HepG2 (cell line): ENCODE measurements around the gene CNTN2. TPM values are rescaled to one million over a fixed set of nuclear protein-coding genes. Genes with fewer than 3 reads are reported as not detected.

ENCODE experiments used
- ATAC-seq: fragments of 200-7000 bp; cut with Tn5 transposase; 3 replicates; pipeline ENCODE4 v1.9.1; 2020; ENCODE audit warnings: mild to moderate bottlenecking, moderate library complexity
- BruUV-seq: library from RNA; stranded (reverse); fragments of 400-500 nt; replicated peaks from 2 replicates; lab custom pipeline; 2021; lab: Mats Ljungman, UMichigan
- CTCF ChIA-PET: fragments of 300-600 bp; formaldehyde crosslinking; extraction: SDS; loops from one replicate; lab custom pipeline; 2021; ENCODE audit warnings: low total read pairs, inconsistent platforms, low intra/inter-chr PET ratio; lab: Yijun Ruan, JAX
- POLR2A ChIA-PET: fragments of 350-600 bp; sonication (Branson Sonifier 250); formaldehyde crosslinking; loops from one replicate; lab custom pipeline; 2020; ENCODE audit warnings: antibody characterized with exemption, inconsistent platforms; lab: Yijun Ruan, JAX
- DNase-seq: peaks from one replicate; pipeline ENCODE4 v3.0.0-alpha.2; 2015; ENCODE audit warnings: low spot score
- FAIRE-seq: peaks from 3 replicates; lab custom pipeline; 2011; peaks lifted over from hg19 to GRCh38; lab: Jason Lieb, UNC
- H2AFZ ChIP-seq: one replicate; pipeline ENCODE4 v1.6.1; 2011; ENCODE audit warnings: low read length, inconsistent platforms
- H3K27ac ChIP-seq: fragments of 300-600 bp; 3 replicates; pipeline ENCODE4 v1.8.0; 2011; ENCODE audit warnings: mixed run types, mild to moderate bottlenecking, mixed read lengths, low read length, inconsistent platforms; ENCODE audit not compliant: insufficient read depth; ENCODE audit errors: extremely low read length
- H3K27me3 ChIP-seq, 2 experiments: fragments of 200-600 bp in 1 of 2; 2 replicates in 1 of 2; 3 replicates in 1 of 2; pipeline versions ENCODE4 v1.6.0 to v1.8.0; 2011; ENCODE audit warnings: low read length in 2 of 2, mild to moderate bottlenecking in 2 of 2, moderate library complexity in 2 of 2, inconsistent platforms in 1 of 2; ENCODE audit not compliant: insufficient read depth in 2 of 2, control insufficient read depth in 1 of 2
- H3K36me3 ChIP-seq, 2 experiments: fragments of 200-600 bp in 1 of 2; replicated peaks in 1 of 2; 2 replicates in 1 of 2; 3 replicates in 1 of 2; pipeline versions ENCODE4 v1.5.1 to v1.8.0; 2011; ENCODE audit warnings: low read length in 2 of 2, inconsistent platforms in 1 of 2; ENCODE audit not compliant: insufficient read depth in 2 of 2, control insufficient read depth in 1 of 2
- H3K4me1 ChIP-seq: 2 replicates; pipeline ENCODE4 v1.5.1; 2012; ENCODE audit warnings: low read length, inconsistent platforms; ENCODE audit not compliant: insufficient read depth
- H3K4me2 ChIP-seq: 2 replicates; pipeline ENCODE4 v1.6.0; 2011; ENCODE audit warnings: low read depth, low read length, inconsistent platforms
- H3K4me3 ChIP-seq, 3 experiments: fragments of 200-600 bp in 1 of 3; sonication (generic), shearing (Covaris generic) in 1 of 3; replicated peaks in 1 of 3; 2 replicates each; pipeline ENCODE4 v1.5.1; 2011 to 2016; ENCODE audit warnings: low read length in 3 of 3, inconsistent platforms in 2 of 3, low read depth in 2 of 3, mild to moderate bottlenecking in 2 of 3, control low read depth in 1 of 3, mixed read lengths in 1 of 3; ENCODE audit not compliant: insufficient read depth in 1 of 3
- H3K79me2 ChIP-seq: one replicate; pipeline ENCODE4 v1.6.1; 2011; ENCODE audit warnings: low read length, inconsistent platforms; ENCODE audit not compliant: insufficient read depth
- H3K9ac ChIP-seq: 2 replicates; pipeline ENCODE4 v1.6.0; 2011; ENCODE audit warnings: mild to moderate bottlenecking, low read depth, low read length, inconsistent platforms; ENCODE audit not compliant: insufficient read depth
- H3K9me3 ChIP-seq: 2 replicates; pipeline ENCODE4 v1.5.1; 2012; ENCODE audit warnings: mild to moderate bottlenecking, low read length
- H4K20me1 ChIP-seq: 2 replicates; pipeline ENCODE4 v1.6.0; 2011; ENCODE audit warnings: inconsistent platforms, mild to moderate bottlenecking, low read length, moderate library complexity; ENCODE audit not compliant: insufficient read depth
- ELF1 ChIP-seq: sonication (generic); formaldehyde crosslinking; IDR thresholded peaks from 2 replicates; pipeline ENCODE4 v1.4.0; 2020; ENCODE audit warnings: missing genetic modification reagents
- NCOA5 ChIP-seq: sonication (generic); formaldehyde crosslinking; IDR thresholded peaks from 2 replicates; pipeline ENCODE4 v1.4.0; 2020; ENCODE audit warnings: missing genetic modification reagents
- SIX4 ChIP-seq: sonication (generic); formaldehyde crosslinking; IDR thresholded peaks from 2 replicates; pipeline ENCODE4 v1.4.0; 2020; ENCODE audit warnings: missing genetic modification reagents
- SYNCRIP ChIP-seq: fragments of 200-400 bp; formaldehyde crosslinking; IDR thresholded peaks from 2 replicates; pipeline ENCODE4 v1.6.1; 2018; ENCODE audit warnings: mild to moderate bottlenecking, low read depth, low read length; ENCODE audit not compliant: insufficient read depth
- TAF15 ChIP-seq: fragments of 200-400 bp; formaldehyde crosslinking; IDR thresholded peaks from one replicate; pipeline ENCODE4 v1.6.1; 2018; ENCODE audit warnings: mild to moderate bottlenecking, low read depth, low read length; ENCODE audit not compliant: poor library complexity, severe bottlenecking
- ZBTB20 ChIP-seq: sonication (generic); formaldehyde crosslinking; IDR thresholded peaks from 2 replicates; pipeline ENCODE4 v1.8.1; 2023; ENCODE audit warnings: missing genetic modification reagents, low read depth, mild to moderate bottlenecking, borderline replicate concordance
- ZMYM2 ChIP-seq: sonication (generic); formaldehyde crosslinking; IDR thresholded peaks from 2 replicates; pipeline ENCODE4 v1.8.0; 2022; ENCODE audit warnings: mild to moderate bottlenecking, missing genetic modification reagents
- ZNF333 ChIP-seq: sonication (generic); formaldehyde crosslinking; IDR thresholded peaks from 2 replicates; pipeline ENCODE4 v1.4.0; 2020; ENCODE audit warnings: mild to moderate bottlenecking, missing genetic modification reagents, borderline replicate concordance
- ZNF44 ChIP-seq: sonication (generic); formaldehyde crosslinking; IDR thresholded peaks from 2 replicates; pipeline ENCODE4 v1.5.1; 2020; ENCODE audit warnings: mild to moderate bottlenecking, missing genetic modification reagents
- ZNF567 ChIP-seq: sonication (generic); formaldehyde crosslinking; IDR thresholded peaks from 2 replicates; pipeline ENCODE4 v1.8.1; 2023; ENCODE audit warnings: mild to moderate bottlenecking, missing genetic modification reagents, borderline replicate concordance
- ZNF678 ChIP-seq: sonication (generic); formaldehyde crosslinking; IDR thresholded peaks from 2 replicates; pipeline ENCODE4 v1.4.0; 2020; ENCODE audit warnings: mild to moderate bottlenecking, missing genetic modification reagents
- ZNF75D ChIP-seq: sonication (generic); formaldehyde crosslinking; IDR thresholded peaks from 2 replicates; pipeline ENCODE4 v1.8.1; 2023; ENCODE audit warnings: missing genetic modification reagents, mild to moderate bottlenecking, borderline replicate concordance
- ZNF777 ChIP-seq: sonication (generic); formaldehyde crosslinking; IDR thresholded peaks from 2 replicates; pipeline ENCODE4 v1.4.0; 2020; ENCODE audit warnings: missing genetic modification reagents
- WGBS: methylation state at CpG from one replicate; pipeline ENCODE4 v1.1.6; 2017; ENCODE audit warnings: low lambda C conversion rate; 5-methylcytosine and 5-hydroxymethylcytosine counted together
- in situ Hi-C: cut with HindIII; loops from 2 replicates; pipeline ENCODE4 v1.10.0; 2017; ENCODE audit warnings: low pct_unique_long_range_greater_than_20kb; ENCODE audit not compliant: extremely low pct_ligation_motif_present
- intact Hi-C: fragments of 100-400 bp; cut with micrococcal nuclease; formaldehyde crosslinking; loops from one replicate; pipeline ENCODE4 v1.10.0; 2022; ENCODE audit not compliant: unreplicated experiment
- polyA plus RNA-seq, 8 experiments: library from polyadenylated mRNA; depleted of rRNA in 3 of 8; stranded (reverse) in 7 of 8; unstranded in 1 of 8; fragments of >200 nt; fragmentation: Illumina TruSeq in 4 of 8; extraction: Trizol in 4 of 8; gene quantifications; 2 replicates each; pipeline versions ENCODE4 v1.2.1 to v1.2.3, GENCODE V29; 2011 to 2016; ENCODE audit warnings: low read depth in 4 of 8, missing spikeins in 1 of 8, mixed read lengths in 1 of 8; ENCODE audit not compliant: insufficient read depth in 1 of 8
- total RNA-seq, 5 experiments: library from RNA; depleted of rRNA; stranded (reverse); fragments of >200 nt; fragmentation: Illumina TruSeq; extraction: Trizol; gene quantifications; 2 replicates each; pipeline ENCODE4 v1.2.3, GENCODE V29; 2016; ENCODE audit warnings: low read depth in 1 of 5
- TF ChIP-seq, protein P1 (sequence below): IDR thresholded peaks from 2 replicates; pipeline ENCODE4 v1.6.1; 2016
- TF ChIP-seq, protein P2 (sequence below): sonication (generic); formaldehyde crosslinking; IDR thresholded peaks from 2 replicates; pipeline ENCODE4 v1.5.1; 2020; ENCODE audit warnings: missing genetic modification reagents, mild to moderate bottlenecking, borderline replicate concordance
- TF ChIP-seq, protein P3 (sequence below): sonication (generic); formaldehyde crosslinking; IDR thresholded peaks from 2 replicates; pipeline ENCODE4 v1.9.0; 2021; ENCODE audit warnings: missing genetic modification reagents, borderline replicate concordance

CNTN2 gene
- total and polyA plus RNA-seq, 2 of the 13 experiments (the other 11 are each of a cell fraction or from before 2014, with no cell fraction given): not detected

DNA sequence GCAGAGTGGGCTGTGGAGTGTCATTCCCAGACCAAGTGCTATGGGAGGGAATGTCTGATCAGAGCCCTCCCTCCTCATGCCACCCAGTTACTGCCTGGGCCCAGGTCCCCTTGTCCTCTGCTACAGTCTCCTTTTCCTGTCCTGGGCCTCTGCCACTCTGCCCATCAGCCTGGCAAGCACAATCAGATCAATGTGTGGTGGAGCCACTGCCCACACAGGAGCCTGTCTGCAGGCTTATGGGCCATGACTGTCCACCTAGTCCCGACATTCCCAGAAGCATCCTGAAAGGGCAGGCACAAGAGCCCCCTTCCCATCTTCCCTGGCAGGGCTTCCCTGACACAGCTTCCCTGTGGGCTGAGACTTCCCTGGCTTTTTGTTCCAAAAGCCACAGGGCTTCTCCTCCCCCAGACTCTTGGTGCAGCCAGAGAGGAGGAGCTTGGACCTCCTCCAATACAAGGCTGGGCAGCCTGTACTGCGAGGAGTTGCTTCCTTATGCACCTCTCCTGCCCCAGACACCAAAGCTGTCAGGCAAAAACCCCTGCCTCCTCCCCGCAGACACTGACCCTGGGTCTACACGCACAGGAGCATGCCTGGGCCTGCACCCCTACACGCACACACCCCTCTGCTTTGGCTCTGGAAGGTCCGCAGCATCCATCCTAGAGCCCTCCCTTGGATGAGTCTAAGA, 29.2 kb upstream of the CNTN2 start:
- DNase-seq: no peak
- in situ Hi-C loops (no loop called here), intact Hi-C loops (no loop called here)
- CTCF ChIA-PET: no interaction called here
- BruUV-seq: no TSS peak
- Histone ChIP-seq H3K4me1 (no peaks in the 10 kb centered on the region), H3K27me3 (peaks cover 1 to 42% of the 10 kb centered on the region in 2 experiments; a peak in 3 of 5 replicates)
- no peak for ATAC-seq
- TF ChIP-seq, protein P1, sequence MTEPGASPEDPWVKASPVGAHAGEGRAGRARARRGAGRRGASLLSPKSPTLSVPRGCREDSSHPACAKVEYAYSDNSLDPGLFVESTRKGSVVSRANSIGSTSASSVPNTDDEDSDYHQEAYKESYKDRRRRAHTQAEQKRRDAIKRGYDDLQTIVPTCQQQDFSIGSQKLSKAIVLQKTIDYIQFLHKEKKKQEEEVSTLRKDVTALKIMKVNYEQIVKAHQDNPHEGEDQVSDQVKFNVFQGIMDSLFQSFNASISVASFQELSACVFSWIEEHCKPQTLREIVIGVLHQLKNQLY (CRISPR knock-in tag): no peak
- TF ChIP-seq ZNF678 (CRISPR knock-in tag) (no peak), ZBTB20 (CRISPR knock-in tag) (no peak), SYNCRIP (no peak), ZNF75D (CRISPR knock-in tag) (no peak), SIX4 (no peak), ELF1 (CRISPR knock-in tag) (no peak), NCOA5 (no peak), ZNF777 (CRISPR knock-in tag) (no peak), ZMYM2 (CRISPR knock-in tag) (no peak), TAF15 (no peak), ZNF44 (CRISPR knock-in tag) (no peak), ZNF567 (CRISPR knock-in tag) (no peak), ZNF333 (CRISPR knock-in tag) (no peak)
- TF ChIP-seq, protein P2, sequence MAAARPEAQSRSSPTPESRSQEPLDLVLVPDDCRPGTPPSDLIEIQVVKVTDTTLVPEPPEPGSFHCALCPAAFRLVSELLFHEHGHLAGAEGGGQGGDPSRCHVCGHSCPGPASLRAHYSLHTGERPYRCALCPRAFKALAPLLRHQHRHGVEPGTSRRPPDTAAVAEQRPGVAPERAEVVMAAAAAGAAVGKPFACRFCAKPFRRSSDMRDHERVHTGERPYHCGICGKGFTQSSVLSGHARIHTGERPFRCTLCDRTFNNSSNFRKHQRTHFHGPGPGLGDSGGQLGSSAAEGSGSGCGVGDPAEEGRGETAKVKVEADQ: no peak
- TF ChIP-seq, protein P3, sequence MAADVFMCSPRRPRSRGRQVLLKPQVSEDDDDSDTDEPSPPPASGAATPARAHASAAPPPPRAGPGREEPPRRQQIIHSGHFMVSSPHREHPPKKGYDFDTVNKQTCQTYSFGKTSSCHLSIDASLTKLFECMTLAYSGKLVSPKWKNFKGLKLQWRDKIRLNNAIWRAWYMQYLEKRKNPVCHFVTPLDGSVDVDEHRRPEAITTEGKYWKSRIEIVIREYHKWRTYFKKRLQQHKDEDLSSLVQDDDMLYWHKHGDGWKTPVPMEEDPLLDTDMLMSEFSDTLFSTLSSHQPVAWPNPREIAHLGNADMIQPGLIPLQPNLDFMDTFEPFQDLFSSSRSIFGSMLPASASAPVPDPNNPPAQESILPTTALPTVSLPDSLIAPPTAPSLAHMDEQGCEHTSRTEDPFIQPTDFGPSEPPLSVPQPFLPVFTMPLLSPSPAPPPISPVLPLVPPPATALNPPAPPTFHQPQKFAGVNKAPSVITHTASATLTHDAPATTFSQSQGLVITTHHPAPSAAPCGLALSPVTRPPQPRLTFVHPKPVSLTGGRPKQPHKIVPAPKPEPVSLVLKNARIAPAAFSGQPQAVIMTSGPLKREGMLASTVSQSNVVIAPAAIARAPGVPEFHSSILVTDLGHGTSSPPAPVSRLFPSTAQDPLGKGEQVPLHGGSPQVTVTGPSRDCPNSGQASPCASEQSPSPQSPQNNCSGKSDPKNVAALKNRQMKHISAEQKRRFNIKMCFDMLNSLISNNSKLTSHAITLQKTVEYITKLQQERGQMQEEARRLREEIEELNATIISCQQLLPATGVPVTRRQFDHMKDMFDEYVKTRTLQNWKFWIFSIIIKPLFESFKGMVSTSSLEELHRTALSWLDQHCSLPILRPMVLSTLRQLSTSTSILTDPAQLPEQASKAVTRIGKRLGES: no peak
- TF ChIP-seq, all 625 proteins: peak for 0
- no peaks in the 10 kb centered on the region for H3K36me3 ChIP-seq
- no peak overlapping the region for H3K27ac ChIP-seq
- no peak overlapping the region for H3K4me2 ChIP-seq
- POLR2A ChIA-PET: no interaction called here
- FAIRE-seq: no peak
- WGBS: 32% methylated on average over 5 of the region's 6 CpGs
- no peak overlapping the region for H3K4me3 ChIP-seq
- H3K9ac ChIP-seq: no peak overlapping the region
- H3K9me3 ChIP-seq: no peaks in the 10 kb centered on the region
- H4K20me1 ChIP-seq: 0 out of 2 replicates have a peak, but pooled peaks cover 2% of the 10 kb centered on the region
- no peak overlapping the region for H2AFZ ChIP-seq
- no peaks in the 10 kb centered on the region for H3K79me2 ChIP-seq
